H1 (cell line): ENCODE results near the gene LRRC61. TPM values are rescaled to one million over a fixed set of nuclear protein-coding genes. Genes with fewer than 3 reads are reported as not detected.
"Not testable (repeated sequence)": the region's sequence is repeated elsewhere in the genome, so short reads cannot be mapped to it uniquely, and the experiment has no call there.

Experiments
- CTCF ChIA-PET: fragments of 300-600 bp; sonication (Branson Sonifier 250); formaldehyde crosslinking; loops from one replicate; lab custom pipeline; 2021; ENCODE audit not compliant: partially characterized antibody; lab: Charles Lee
- POLR2A ChIA-PET: fragments of 300-600 bp; sonication (Branson Sonifier 250); formaldehyde crosslinking; loops from one replicate; lab custom pipeline; 2021; ENCODE audit warnings: inconsistent platforms; ENCODE audit not compliant: partially characterized antibody; lab: Charles Lee
- DNase-seq, 2 experiments: peaks; one replicate each; pipeline versions ENCODE4 v3.0.0 to v3.0.0-alpha.2; 2010 to 2022; ENCODE audit warnings: low spot score in 2 of 2, low read depth in 1 of 2, mixed read lengths in 1 of 2
- FAIRE-seq: peaks from 2 replicates; lab custom pipeline; 2011; peaks lifted over from hg19 to GRCh38; lab: Jason Lieb, UNC
- H2AFZ ChIP-seq: 2 replicates; pipeline ENCODE4 v1.8.1; 2012; ENCODE audit warnings: low read length, inconsistent platforms
- H2AK5ac ChIP-seq: 2 replicates; pipeline ENCODE4 v1.6.1; 2013; ENCODE audit warnings: low read depth, low read length
- H2BK120ac ChIP-seq: replicated peaks from 2 replicates; pipeline ENCODE3; 2013; ENCODE audit warnings: low read depth, low read length, inconsistent platforms
- H2BK12ac ChIP-seq: 2 replicates; pipeline ENCODE4 v1.6.1; 2013; ENCODE audit warnings: low read depth, low read length
- H2BK15ac ChIP-seq: 2 replicates; pipeline ENCODE4 v1.6.1; 2013; ENCODE audit warnings: low read length
- H2BK20ac ChIP-seq: 2 replicates; pipeline ENCODE4 v1.6.1; 2013; ENCODE audit warnings: low read length
- H2BK5ac ChIP-seq: 2 replicates; pipeline ENCODE4 v1.6.1; 2013; ENCODE audit warnings: low read depth, low read length
- H3K14ac ChIP-seq: 2 replicates; pipeline ENCODE4 v1.6.1; 2013; ENCODE audit warnings: inconsistent platforms; ENCODE audit not compliant: insufficient read length
- H3K18ac ChIP-seq: 2 replicates; pipeline ENCODE4 v1.6.1; 2013; ENCODE audit warnings: low read length; ENCODE audit errors: extremely low read depth
- H3K23ac ChIP-seq: 2 replicates; pipeline ENCODE4 v1.6.1; 2013; ENCODE audit warnings: inconsistent platforms; ENCODE audit not compliant: insufficient read length
- H3K23me2 ChIP-seq: 2 replicates; pipeline ENCODE4 v1.6.1; 2013; ENCODE audit warnings: low read depth, low read length
- H3K27ac ChIP-seq: 2 replicates; pipeline ENCODE4 v1.6.1; 2011; ENCODE audit warnings: low read depth, low read length, inconsistent platforms
- H3K27me3 ChIP-seq, 4 experiments: replicated peaks in 1 of 4; 1 replicate in 1 of 4; 2 replicates in 3 of 4; pipeline versions ENCODE4 v1.6.1 to v1.8.1; 2011 to 2013; ENCODE audit warnings: low read length in 3 of 4, mild to moderate bottlenecking in 3 of 4, inconsistent platforms in 2 of 4, mixed read lengths in 2 of 4, moderate library complexity in 1 of 4; ENCODE audit not compliant: control insufficient read depth in 3 of 4, insufficient read depth in 3 of 4; ENCODE audit errors: extremely low read depth in 1 of 4
- H3K36me3 ChIP-seq, 4 experiments: 2 replicates each; pipeline versions ENCODE4 v1.6.1 to v1.8.1; 2011 to 2013; ENCODE audit warnings: mild to moderate bottlenecking in 4 of 4, low read length in 3 of 4, moderate library complexity in 2 of 4, control low read depth in 1 of 4, inconsistent platforms in 1 of 4; ENCODE audit not compliant: insufficient read depth in 4 of 4, control insufficient read depth in 2 of 4
- H3K4ac ChIP-seq: replicated peaks from 2 replicates; pipeline ENCODE3; 2013; ENCODE audit warnings: low read length, low read depth, mixed read lengths, inconsistent platforms; ENCODE audit not compliant: insufficient read length
- H3K4me1 ChIP-seq, 4 experiments: replicated peaks in 1 of 4; 1 replicate in 1 of 4; 2 replicates in 3 of 4; pipeline versions ENCODE4 v1.6.1 to v1.8.1; 2011 to 2013; ENCODE audit warnings: low read length in 3 of 4, inconsistent platforms in 2 of 4, mixed read lengths in 1 of 4; ENCODE audit not compliant: insufficient read depth in 4 of 4, control insufficient read depth in 3 of 4
- H3K4me2 ChIP-seq, 2 experiments: 2 replicates each; pipeline versions ENCODE4 v1.6.1 to v1.8.1; 2011 to 2013; ENCODE audit warnings: low read depth in 2 of 2, low read length in 2 of 2, control low read depth in 1 of 2, inconsistent platforms in 1 of 2, mild to moderate bottlenecking in 1 of 2; ENCODE audit not compliant: insufficient read depth in 1 of 2
- H3K4me3 ChIP-seq, 4 experiments: fragments of 200-600, 300-600 bp in 1 of 4; sonication (generic), shearing (Covaris generic), sonication (Bioruptor Twin) in 1 of 4; 2 replicates each; pipeline versions ENCODE4 v1.5.1 to v1.8.1; 2011 to 2016; ENCODE audit warnings: low read length in 4 of 4, low read depth in 3 of 4, control low read depth in 2 of 4, inconsistent platforms in 2 of 4, mild to moderate bottlenecking in 2 of 4, mixed read lengths in 1 of 4, moderate library complexity in 1 of 4; ENCODE audit not compliant: insufficient read depth in 2 of 4; ENCODE audit errors: extremely low read depth in 1 of 4
- H3K56ac ChIP-seq: replicated peaks from 2 replicates; pipeline ENCODE3; 2013; ENCODE audit warnings: low read depth, mild to moderate bottlenecking, mixed read lengths, low read length, inconsistent platforms; ENCODE audit not compliant: insufficient read length
- H3K79me1 ChIP-seq: 2 replicates; pipeline ENCODE4 v1.6.1; 2013; ENCODE audit warnings: low read depth, low read length, control low read depth
- H3K79me2 ChIP-seq, 2 experiments: 2 replicates each; pipeline versions ENCODE4 v1.6.1 to v1.8.1; 2012 to 2013; ENCODE audit warnings: low read length in 2 of 2, mild to moderate bottlenecking in 2 of 2, inconsistent platforms in 1 of 2; ENCODE audit not compliant: insufficient read depth in 2 of 2, control insufficient read depth in 1 of 2
- H3K9ac ChIP-seq, 4 experiments: replicated peaks in 1 of 4; 1 replicate in 1 of 4; 2 replicates in 3 of 4; pipeline versions ENCODE4 v1.6.1 to v1.8.1; 2011 to 2013; ENCODE audit warnings: low read depth in 3 of 4, low read length in 3 of 4, control low read depth in 2 of 4, mild to moderate bottlenecking in 2 of 4, moderate library complexity in 2 of 4, inconsistent platforms in 1 of 4; ENCODE audit errors: extremely low read depth in 1 of 4
- H3K9me3 ChIP-seq, 2 experiments: 2 replicates each; pipeline versions ENCODE4 v1.6.1 to v1.8.1; 2012 to 2013; ENCODE audit warnings: mild to moderate bottlenecking in 2 of 2, moderate library complexity in 2 of 2, control low read depth in 1 of 2, inconsistent platforms in 1 of 2, low read depth in 1 of 2, low read length in 1 of 2, mixed read lengths in 1 of 2; ENCODE audit not compliant: insufficient read depth in 2 of 2
- H4K20me1 ChIP-seq, 2 experiments: replicated peaks in 1 of 2; 2 replicates each; pipeline versions ENCODE3 to v1.8.1; 2011 to 2013; ENCODE audit warnings: inconsistent platforms in 2 of 2, low read length in 2 of 2, mild to moderate bottlenecking in 1 of 2; ENCODE audit not compliant: insufficient read depth in 2 of 2, control insufficient read depth in 1 of 2
- H4K5ac ChIP-seq: 2 replicates; pipeline ENCODE4 v1.6.1; 2013; ENCODE audit warnings: low read length, low read depth, mixed read lengths, inconsistent platforms; ENCODE audit not compliant: insufficient read length
- H4K8ac ChIP-seq: 2 replicates; pipeline ENCODE4 v1.8.0; 2013; ENCODE audit warnings: mild to moderate bottlenecking, moderate library complexity, low read length, inconsistent platforms; ENCODE audit not compliant: insufficient read depth; ENCODE audit errors: extremely low read depth
- H4K91ac ChIP-seq: replicated peaks from 2 replicates; pipeline ENCODE3; 2013; ENCODE audit warnings: low read length, mixed read lengths, inconsistent platforms; ENCODE audit not compliant: insufficient read length
- WGBS, 2 experiments: shearing (Covaris generic) in 1 of 2; methylation state at CpG; one replicate each; pipeline versions ENCODE4 v1.1.6 to v1.1.7; 2013 to 2015; ENCODE audit warnings: low lambda C conversion rate in 2 of 2, mixed read lengths in 2 of 2, inconsistent platforms in 1 of 2, low coverage in 1 of 2, missing lambda C conversion rate in 1 of 2; ENCODE audit not compliant: insufficient replicate concordance in 2 of 2, insufficient coverage in 1 of 2, insufficient read length in 1 of 2; ENCODE audit errors: extremely low coverage in 1 of 2, missing lambda C conversion rate in 1 of 2; 5-methylcytosine and 5-hydroxymethylcytosine counted together
- polyA plus RNA-seq, 7 experiments: library from polyadenylated mRNA; depleted of rRNA in 3 of 7; stranded (reverse) in 5 of 7; unstranded in 2 of 7; fragments of >200 nt in 5 of 7; fragments of 200-250 nt in 2 of 7; gene quantifications; 1 replicate in 5 of 7; 2 replicates in 1 of 7; 4 replicates in 1 of 7; pipeline versions ENCODE4 v1.2.1 to v1.2.3, GENCODE V29; 2011 to 2013; ENCODE audit warnings: missing spikeins in 2 of 7, mixed read lengths in 2 of 7
- total RNA-seq: library from RNA; stranded (reverse); fragmentation: NEBNext Ultra II Directional; extraction: Animal tissue kit (Norgen Biotek cat#: 25700); gene quantifications from 2 replicates; pipeline ENCODE4 v1.2.1, GENCODE V29; 2021

Gene LRRC61
- total and polyA plus RNA-seq, 2 of the 8 experiments (the other 6 are each of a cell fraction or from before 2014, with no cell fraction given): 0.73 to 44.8 TPM

GRCh38 chr7:150306377-150306776 is 16.8 kb upstream of the LRRC61 start:
- H3K4ac ChIP-seq, H2AFZ ChIP-seq, FAIRE-seq, H2BK5ac ChIP-seq, DNase-seq, H2BK120ac ChIP-seq, H2BK15ac ChIP-seq, H4K8ac ChIP-seq, H4K20me1 ChIP-seq, H3K23me2 ChIP-seq, H4K5ac ChIP-seq, H3K4me2 ChIP-seq, H3K36me3 ChIP-seq, POLR2A ChIA-PET, H3K27me3 ChIP-seq, H3K79me2 ChIP-seq, H3K27ac ChIP-seq, H4K91ac ChIP-seq, H2AK5ac ChIP-seq, H3K18ac ChIP-seq, H3K14ac ChIP-seq, H3K56ac ChIP-seq, H3K9me3 ChIP-seq, H3K4me1 ChIP-seq, H3K4me3 ChIP-seq, H2BK20ac ChIP-seq, H3K9ac ChIP-seq, H3K23ac ChIP-seq, H2BK12ac ChIP-seq, H3K79me1 ChIP-seq: not testable (repeated sequence)
- CTCF ChIA-PET: interaction anchor here (1.0 to 1.3 kb wide), 2 partner anchors 47 to 143 kb away, joined by 3 to 4 read pairs; no protein-coding TSS in a partner anchor
- WGBS, 2 experiments: 98% methylated on average over 5 of the region's 5 CpGs; no CpG with 5 or more reads in 1 of the 2 experiments
